SKM-1 treated with dmso at 0.1 percent for 144 hours (cell line): Measurements from ENCODE around the gene DTNB.
A peak's percentile ranks its signal among the peaks of the same experiment; 100 is the strongest.
"Not testable (repeated sequence)": the region's sequence is repeated elsewhere in the genome, so short reads cannot be mapped to it uniquely, and the experiment has no call there.

Experiments used
- DNase-seq: peaks from one replicate; lab custom pipeline; 2025; ENCODE audit not compliant: unreplicated experiment; lab: John Stamatoyannopoulos, UW

DTNB gene

GRCh38 chr2:25673300-25674076 lies at the start of gene DTNB:
DTNB (minus strand) TSS chr2:25673577; CDS start chr2:25652660, 20,917 bp downstream.
- DNase-seq = peak; percentile 53

- no peak for DNase-seq
Measured at GRCh38 chr2:25722224-25722623, 48.8 kb upstream of the DTNB start.

GRCh38 chr2:25720575-25720974 lies 47.2 kb upstream of the DTNB start:
- no peak for DNase-seq

GRCh38 chr2:25714740-25715139 lies 41.4 kb upstream of the DTNB start:
- DNase-seq = peak; percentile 4

- DNase-seq = peak; percentile 25
Measured at GRCh38 chr2:25712455-25712854, 39.1 kb upstream of the DTNB start.

- DNase-seq = peak; percentile 7
Measured at GRCh38 chr2:25711675-25712354, 38.4 kb upstream of the DTNB start.

- no peak for DNase-seq
Measured at GRCh38 chr2:25710750-25711149, 37.4 kb upstream of the DTNB start.

GRCh38 chr2:25709349-25709748 lies 36.0 kb upstream of the DTNB start:
- DNase-seq = no peak

- no peak for DNase-seq
Measured at GRCh38 chr2:25707927-25708590, 34.7 kb upstream of the DTNB start.

- not testable (repeated sequence) for DNase-seq
Measured at GRCh38 chr2:25705575-25705974, 32.2 kb upstream of the DTNB start.

- DNase-seq = no peak
Measured at GRCh38 chr2:25701801-25702200, 28.4 kb upstream of the DTNB start.

- peak; percentile 13 for DNase-seq
Measured at GRCh38 chr2:25700221-25700660, 26.9 kb upstream of the DTNB start.

- no peak for DNase-seq
Measured at GRCh38 chr2:25699216-25699615, 25.8 kb upstream of the DTNB start.

GRCh38 chr2:25698752-25699151 lies 25.4 kb upstream of the DTNB start:
- no peak for DNase-seq

GRCh38 chr2:25697559-25698341 lies 24.4 kb upstream of the DTNB start:
- no peak for DNase-seq

GRCh38 chr2:25692737-25693445 lies 19.5 kb upstream of the DTNB start:
- DNase-seq = no peak

- DNase-seq = no peak
Measured at GRCh38 chr2:25692143-25692542, 18.8 kb upstream of the DTNB start.

GRCh38 chr2:25690058-25690457 lies 16.7 kb upstream of the DTNB start:
- DNase-seq = no peak

- no peak for DNase-seq
Measured at GRCh38 chr2:25688236-25688635, 14.9 kb upstream of the DTNB start.

- no peak for DNase-seq
Measured at GRCh38 chr2:25685741-25686140, 12.4 kb upstream of the DTNB start.
